ENCODE results near the gene G6PD. TPM values are rescaled to one million over a fixed set of nuclear protein-coding genes. Genes with fewer than 3 reads are reported as not detected.
"Not testable (repeated sequence)": the region's sequence is repeated elsewhere in the genome, so short reads cannot be mapped to it uniquely, and the experiment has no call there.

G6PD gene
- total RNA-seq, 2 experiments from 2014 or later = 89.9 to 92.4 TPM

DNA sequence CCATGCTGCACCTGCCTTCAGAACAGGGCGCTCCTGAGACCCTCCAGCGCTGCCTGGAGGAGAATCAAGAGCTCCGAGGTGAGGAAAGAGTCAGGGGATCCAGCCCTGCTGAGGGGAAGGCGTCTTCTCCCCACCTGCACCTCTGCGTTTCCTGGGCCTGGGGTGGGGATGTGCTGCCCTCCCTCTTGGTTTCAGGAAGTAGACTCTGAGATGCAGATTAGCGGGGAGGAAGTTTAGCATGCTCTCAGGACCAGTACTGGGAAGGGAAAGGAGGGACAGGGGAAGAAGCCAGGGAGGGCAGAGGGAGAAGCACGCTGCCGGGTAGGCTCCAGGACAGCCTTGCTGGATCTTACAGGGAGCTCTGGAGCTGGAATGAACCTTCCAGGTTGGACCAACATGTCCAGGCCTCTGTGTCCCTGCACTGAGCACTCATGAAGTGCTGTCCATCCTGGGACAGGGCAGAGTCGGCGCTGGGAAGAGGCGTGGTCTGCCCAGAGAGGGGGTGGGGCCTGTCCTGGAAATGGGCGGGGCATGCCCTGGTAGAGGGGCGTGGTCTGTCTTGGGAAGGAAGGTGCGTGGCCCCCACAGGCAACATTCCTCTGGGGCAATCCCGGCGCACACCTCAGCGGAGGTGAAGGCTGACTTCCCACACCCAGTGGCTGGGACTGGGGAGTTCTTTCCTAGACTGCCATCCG lies 5.6 kb upstream of the G6PD start:
- not testable (repeated sequence) for H3K27me3 Mint-ChIP-seq, H3K9me3 Mint-ChIP-seq, H3K4me3 Mint-ChIP-seq, DNase-seq
- H3K4me1 Mint-ChIP-seq = peaks cover 11% of the 10 kb centered on the region
- peak overlapping the region; percentile 8 for H3K27ac Mint-ChIP-seq
- H3K36me3 Mint-ChIP-seq = peaks cover 16% of the 10 kb centered on the region

GRCh38 chrX:154549766-154550165 lies 3.1 kb upstream of the G6PD start:
- peak overlapping the region; percentile 58 for H3K4me3 Mint-ChIP-seq
- H3K27me3 Mint-ChIP-seq = no peaks in the 10 kb centered on the region
- peaks cover 20% of the 10 kb centered on the region for H3K4me1 Mint-ChIP-seq
- DNase-seq = no peak
- H3K36me3 Mint-ChIP-seq = peaks cover 29% of the 10 kb centered on the region
- H3K27ac Mint-ChIP-seq = peak overlapping the region; percentile 49
- no peaks in the 10 kb centered on the region for H3K9me3 Mint-ChIP-seq

- Mint-ChIP-seq H3K4me1 (peaks cover 27% of the 10 kb centered on the region), H3K27me3 (no peaks in the 10 kb centered on the region), H3K9me3 (no peaks in the 10 kb centered on the region), H3K27ac (peak overlapping the region; percentile 85), H3K36me3 (peaks cover 35% of the 10 kb centered on the region), H3K4me3 (peak overlapping the region; percentile 88)
- no peak for DNase-seq
These were observed 1.3 kb upstream of the G6PD start for GRCh38 chrX:154548028-154548316.

DNA sequence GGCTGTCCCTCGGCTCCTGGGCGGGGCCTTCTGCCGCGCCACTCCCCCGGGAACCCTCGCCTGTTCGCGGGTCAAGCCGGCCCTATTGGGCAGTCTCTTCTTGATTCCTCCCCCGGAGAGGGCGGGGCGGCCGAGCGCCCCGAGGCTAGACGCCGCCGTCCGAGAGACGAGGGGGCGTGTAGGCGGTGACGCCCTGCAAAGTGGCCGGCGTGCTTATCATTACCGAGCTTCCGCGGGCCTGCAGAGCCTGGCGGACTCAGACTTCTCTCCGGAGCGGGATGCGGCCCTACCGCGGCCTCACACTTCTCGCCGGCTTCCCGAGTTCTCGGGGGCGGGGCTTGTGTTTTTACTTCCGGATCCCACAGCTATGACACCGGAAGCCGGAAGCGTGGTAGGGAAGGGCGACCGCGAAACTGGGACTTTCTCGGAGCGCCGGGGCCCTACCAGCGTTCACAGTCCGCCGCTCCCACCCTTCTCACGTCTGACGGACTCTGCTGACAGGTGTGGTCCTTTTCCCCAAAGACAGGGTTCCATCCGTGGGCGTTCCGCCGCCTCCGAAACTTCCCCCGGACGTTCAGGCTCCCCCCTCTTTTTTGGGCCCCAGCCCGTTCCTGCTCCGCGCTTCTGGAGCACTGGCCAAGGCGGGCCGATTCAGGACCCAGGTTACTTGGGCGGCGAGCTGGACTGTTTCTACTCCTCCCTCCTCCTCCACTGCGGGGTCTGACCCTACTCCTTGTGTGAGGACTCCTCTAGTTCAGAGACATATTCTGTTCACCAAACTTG lies 790 bp upstream of the G6PD start, which contains the start of gene IKBKG:
Gene IKBKG (plus strand): TSS at position 376 of the 783 bp plus-strand sequence. CDS start 4,383 bp downstream, outside the sequence.
- peak; percentile 91 for DNase-seq
- H3K27me3 Mint-ChIP-seq = no peaks in the 10 kb centered on the region
- peak within 1 kb of the TSS; percentile 88 for H3K4me3 Mint-ChIP-seq
- peaks cover 39% of the 10 kb centered on the region for H3K36me3 Mint-ChIP-seq
- H3K27ac Mint-ChIP-seq = peak within 1 kb of the TSS; percentile 85
- peaks cover 31% of the 10 kb centered on the region for H3K4me1 Mint-ChIP-seq
- H3K9me3 Mint-ChIP-seq = no peaks in the 10 kb centered on the region

DNA sequence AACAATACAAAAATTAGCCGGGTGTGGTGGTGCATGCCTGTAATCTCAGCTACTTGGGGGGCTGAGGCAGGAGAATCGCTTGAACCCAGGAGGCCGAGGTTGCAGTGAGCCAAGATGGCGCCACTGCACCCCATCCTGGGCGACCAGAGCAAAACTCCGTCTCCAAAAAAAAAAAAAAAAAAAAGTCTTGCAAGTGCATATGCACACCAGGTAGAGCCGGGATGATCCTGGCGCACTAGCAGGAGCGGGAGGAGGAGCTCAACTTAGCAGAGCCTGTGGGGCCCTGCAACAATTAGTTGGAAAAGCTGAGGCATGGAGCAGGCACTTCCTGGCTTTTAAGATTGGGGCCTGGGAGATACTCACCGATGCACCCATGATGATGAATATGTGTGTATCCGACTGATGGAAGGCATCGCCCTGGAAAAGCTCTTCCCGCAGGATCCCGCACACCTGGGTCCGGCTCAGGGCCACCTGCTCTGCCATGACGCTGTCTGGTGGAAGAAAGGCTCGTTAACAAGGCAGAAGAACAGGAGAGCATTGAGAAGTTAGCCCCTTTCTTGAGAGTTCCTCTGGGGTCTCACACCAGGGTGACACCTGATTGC lies 872 bp downstream of the G6PD start:
- no peaks in the 10 kb centered on the region for H3K9me3 Mint-ChIP-seq
- no peaks in the 10 kb centered on the region for H3K27me3 Mint-ChIP-seq
- no peak for DNase-seq
- H3K27ac Mint-ChIP-seq = peak overlapping the region; percentile 58
- peak overlapping the region; percentile 74 for H3K4me3 Mint-ChIP-seq
- peaks cover 38% of the 10 kb centered on the region for H3K4me1 Mint-ChIP-seq
- peaks cover 44% of the 10 kb centered on the region for H3K36me3 Mint-ChIP-seq

DNA sequence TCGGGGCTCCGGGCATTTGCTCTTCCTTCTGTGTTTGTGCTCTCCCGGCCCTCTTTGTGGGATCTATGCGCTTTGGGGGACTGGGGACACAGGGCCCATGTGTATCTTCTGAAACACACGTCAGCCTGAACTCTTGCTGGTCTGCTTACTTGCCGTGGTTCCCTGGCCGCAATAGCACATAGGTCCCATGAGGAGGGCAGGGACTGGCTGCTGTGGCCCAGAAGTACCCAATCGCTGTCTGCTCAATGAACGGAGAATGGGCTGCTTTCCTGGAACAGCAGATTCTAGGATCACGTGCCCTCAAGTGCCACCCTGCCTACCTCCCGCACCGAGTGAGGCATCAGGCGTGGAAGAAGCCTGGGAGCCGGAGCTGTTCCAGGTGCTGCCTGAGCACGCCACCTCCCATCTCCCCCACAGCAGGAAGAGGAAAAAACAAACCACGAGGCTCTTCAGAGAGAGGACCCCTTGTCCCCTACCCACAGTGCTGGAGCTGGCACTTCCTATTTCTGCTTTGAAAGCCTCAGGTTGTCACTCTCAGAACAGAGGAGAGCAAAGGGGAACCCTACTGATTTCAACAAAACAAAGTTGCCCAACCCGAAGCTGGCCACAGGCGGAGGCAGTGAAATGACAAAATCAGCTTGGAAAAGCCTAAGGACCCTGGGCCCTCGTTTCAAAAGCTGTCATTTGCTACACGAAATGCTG lies 3.8 kb downstream of the G6PD start:
- Mint-ChIP-seq H3K4me1 (peaks cover 39% of the 10 kb centered on the region), H3K9me3 (no peaks in the 10 kb centered on the region), H3K27me3 (no peaks in the 10 kb centered on the region), H3K27ac (peak overlapping the region; percentile 97), H3K4me3 (peak overlapping the region; percentile 84), H3K36me3 (peaks cover 38% of the 10 kb centered on the region)
- DNase-seq = peak; percentile 23

DNA sequence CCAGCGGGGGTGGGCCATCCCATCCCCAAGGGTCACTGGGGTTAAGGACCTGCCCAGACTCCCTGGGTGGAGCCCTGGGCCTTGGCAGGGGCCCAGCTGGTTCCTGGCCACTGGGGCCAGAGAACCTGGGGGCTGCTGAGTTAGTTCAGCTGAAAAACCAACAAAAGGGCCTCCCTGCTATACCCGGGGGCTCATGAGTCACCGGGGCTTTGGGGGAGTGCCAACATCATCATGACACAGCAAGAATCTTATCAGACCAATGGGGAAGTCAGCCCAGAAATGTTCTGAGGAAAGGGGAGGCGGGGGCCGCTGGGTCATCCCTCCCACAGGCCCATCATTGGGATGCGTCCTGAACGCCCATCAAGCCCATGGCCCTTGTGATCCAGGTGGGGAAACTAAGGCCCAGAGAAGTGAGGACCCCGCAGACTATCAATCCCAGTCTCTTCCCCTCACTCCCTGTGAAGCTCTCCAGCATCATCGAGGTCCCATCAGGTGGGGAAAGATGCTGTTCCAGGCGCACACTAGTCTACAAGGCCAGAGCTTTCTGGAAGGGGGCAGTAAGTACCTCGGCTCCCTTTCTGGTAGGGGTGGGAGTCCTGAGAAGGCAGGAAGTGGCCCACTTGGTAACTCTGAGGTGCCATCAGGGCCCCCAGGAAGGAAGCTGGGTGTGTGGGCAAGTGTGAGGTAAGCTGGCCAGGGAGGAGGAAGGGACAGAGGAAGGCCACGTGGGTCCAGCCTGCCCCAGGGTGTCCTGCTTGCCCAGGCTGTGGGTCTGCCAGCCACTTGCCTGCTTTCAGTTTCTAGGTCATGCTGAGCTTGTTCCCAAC lies 4.5 kb downstream of the G6PD start:
- Mint-ChIP-seq H3K4me1 (peaks cover 42% of the 10 kb centered on the region), H3K27me3 (no peaks in the 10 kb centered on the region), H3K27ac (peak overlapping the region; percentile 97), H3K9me3 (no peaks in the 10 kb centered on the region), H3K4me3 (peak overlapping the region; percentile 84), H3K36me3 (peaks cover 38% of the 10 kb centered on the region)
- peak; percentile 43 for DNase-seq

DNA sequence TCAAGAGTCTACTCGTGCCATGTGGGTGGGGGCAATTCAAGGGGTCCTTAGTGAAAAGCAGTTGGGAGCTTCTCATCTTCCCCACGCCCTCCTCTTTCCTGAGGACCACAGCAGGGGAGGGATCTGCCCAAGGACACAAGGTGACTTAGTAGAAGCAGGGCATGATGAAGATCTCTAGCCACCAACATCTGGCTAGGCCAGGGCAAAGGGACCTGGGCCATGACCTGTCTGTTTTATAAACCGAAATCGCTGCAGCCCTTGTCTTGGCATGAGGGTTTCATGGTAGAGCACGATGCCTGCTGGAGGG lies 5.1 kb downstream of the G6PD start:
- Mint-ChIP-seq H3K36me3 (peaks cover 38% of the 10 kb centered on the region), H3K9me3 (no peaks in the 10 kb centered on the region), H3K4me1 (peaks cover 42% of the 10 kb centered on the region), H3K27me3 (no peaks in the 10 kb centered on the region), H3K27ac (peak overlapping the region; percentile 97), H3K4me3 (peak overlapping the region; percentile 84)
- no peak for DNase-seq

DNA sequence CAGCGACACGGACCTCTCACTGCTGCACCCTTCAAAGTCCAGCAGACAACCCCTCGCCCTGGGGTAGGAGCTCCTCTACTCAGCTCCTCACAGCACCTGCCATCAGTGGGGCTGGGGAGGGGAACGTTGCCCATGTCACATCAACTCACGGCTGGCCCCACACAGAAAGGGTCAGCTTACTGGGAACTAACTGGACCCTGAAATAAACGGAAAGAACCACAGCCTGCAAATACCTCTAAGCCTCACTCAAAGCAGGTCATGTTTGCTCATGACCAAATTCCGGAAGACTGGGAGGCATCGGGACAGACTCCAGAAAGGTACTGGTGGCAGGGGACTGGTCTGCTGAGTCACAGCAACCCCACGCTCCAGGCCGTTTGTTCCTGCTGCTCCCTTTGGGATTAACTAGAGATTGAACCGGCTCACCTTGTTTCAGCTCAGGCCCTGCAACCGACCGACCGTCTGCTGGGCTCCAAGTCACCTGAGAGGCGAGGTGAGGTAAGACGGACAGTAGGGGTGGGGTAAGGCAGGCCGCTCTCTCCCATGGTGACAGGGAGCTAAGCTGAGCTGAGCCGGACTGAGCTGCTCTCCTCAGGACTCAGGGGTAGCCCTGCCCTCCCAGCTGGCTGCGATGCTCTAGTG lies 5.6 kb downstream of the G6PD start:
- Mint-ChIP-seq H3K9me3 (no peaks in the 10 kb centered on the region), H3K27me3 (no peaks in the 10 kb centered on the region), H3K4me1 (peaks cover 39% of the 10 kb centered on the region), H3K4me3 (no peak overlapping the region), H3K36me3 (peaks cover 37% of the 10 kb centered on the region), H3K27ac (peak overlapping the region; percentile 60)
- no peak for DNase-seq

DNA sequence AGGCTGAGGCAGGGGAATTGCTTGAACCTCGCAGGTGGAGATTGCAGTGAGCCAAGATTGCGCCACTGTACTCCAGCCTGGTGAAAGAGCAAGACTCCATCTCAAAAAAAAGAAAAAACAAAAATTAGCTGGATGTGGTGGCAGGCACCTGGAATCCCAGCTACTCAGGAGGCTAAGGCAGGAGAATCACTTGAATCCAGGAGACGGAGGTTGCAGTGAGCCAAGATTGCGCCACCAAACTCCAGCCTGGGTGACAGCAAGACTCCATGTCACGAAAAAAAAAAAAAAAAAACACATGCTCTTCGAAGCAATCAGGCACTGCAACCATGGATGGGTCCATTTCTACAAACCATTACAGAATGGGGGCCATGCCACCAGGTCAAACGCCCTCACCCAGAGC lies 6.3 kb downstream of the G6PD start:
- not testable (repeated sequence) for DNase-seq, H3K9me3 Mint-ChIP-seq, H3K27me3 Mint-ChIP-seq, H3K27ac Mint-ChIP-seq, H3K4me3 Mint-ChIP-seq
- Mint-ChIP-seq H3K36me3 (peaks cover 30% of the 10 kb centered on the region), H3K4me1 (peaks cover 38% of the 10 kb centered on the region)

GRCh38 chrX:154539077-154539476 lies 7.6 kb downstream of the G6PD start:
- no peak overlapping the region for H3K4me3 Mint-ChIP-seq
- peak overlapping the region; percentile 69 for H3K27ac Mint-ChIP-seq
- no peaks in the 10 kb centered on the region for H3K9me3 Mint-ChIP-seq
- DNase-seq = no peak
- H3K36me3 Mint-ChIP-seq = peaks cover 22% of the 10 kb centered on the region
- H3K4me1 Mint-ChIP-seq = peaks cover 32% of the 10 kb centered on the region
- no peaks in the 10 kb centered on the region for H3K27me3 Mint-ChIP-seq

DNA sequence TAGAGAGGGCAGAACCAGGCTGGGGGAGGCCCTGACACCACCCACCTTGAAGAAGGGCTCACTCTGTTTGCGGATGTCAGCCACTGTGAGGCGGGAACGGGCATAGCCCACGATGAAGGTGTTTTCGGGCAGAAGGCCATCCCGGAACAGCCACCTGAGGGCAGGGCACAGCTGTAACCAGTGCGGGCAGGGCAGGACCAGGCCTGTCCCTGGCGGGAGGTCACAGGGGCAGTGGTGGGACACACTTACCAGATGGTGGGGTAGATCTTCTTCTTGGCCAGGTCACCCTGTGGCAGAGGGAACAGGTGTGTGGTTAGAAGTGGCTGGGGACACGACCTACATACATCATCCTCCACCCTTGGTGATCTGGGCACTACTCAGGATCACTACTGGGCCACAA lies 10.8 kb downstream of the G6PD start:
- DNase-seq = no peak
- Mint-ChIP-seq H3K4me3 (no peak overlapping the region), H3K4me1 (peaks cover 14% of the 10 kb centered on the region), H3K27me3 (no peaks in the 10 kb centered on the region), H3K9me3 (no peaks in the 10 kb centered on the region), H3K27ac (no peak overlapping the region), H3K36me3 (peaks cover 5% of the 10 kb centered on the region)

- Mint-ChIP-seq H3K9me3 (no peaks in the 10 kb centered on the region), H3K27me3 (no peaks in the 10 kb centered on the region), H3K27ac (no peak overlapping the region), H3K4me1 (peaks cover 14% of the 10 kb centered on the region), H3K36me3 (peaks cover 4% of the 10 kb centered on the region), H3K4me3 (no peak overlapping the region)
- DNase-seq = peak; percentile 87
These were observed 11.9 kb downstream of the G6PD start for GRCh38 chrX:154534526-154535322.

Data from activated naive CD8-positive, alpha-beta T cell treated with anti-CD3 and anti-CD28 coated beads for 36 hours (primary cell).